SK-N-SH (cell line): Measurements from ENCODE around the gene ZNF804A. TPM values are rescaled to one million over a fixed set of nuclear protein-coding genes. Genes with fewer than 3 reads are reported as not detected.
"Not testable (repeated sequence)": the region's sequence is repeated elsewhere in the genome, so short reads cannot be mapped to it uniquely, and the experiment has no call there.

Experiments used
- CTCF ChIA-PET: fragments of 300-600, 350-600 bp; formaldehyde crosslinking; extraction: SDS; loops from one replicate; lab custom pipeline; 2021; lab: Yijun Ruan, JAX
- POLR2A ChIA-PET: fragments of 350-600 bp; sonication (Branson Sonifier 250); formaldehyde crosslinking; extraction: SDS; loops from one replicate; lab custom pipeline; 2020; ENCODE audit warnings: antibody characterized with exemption, inconsistent platforms; lab: Yijun Ruan, JAX
- DNase-seq: peaks from one replicate; pipeline ENCODE4 v3.0.0; 2012
- H2AFZ ChIP-seq: fragments of 200-600 bp; sonication (generic); 2 replicates; pipeline ENCODE4 v1.8.1; 2016; ENCODE audit warnings: antibody characterized with exemption, mild to moderate bottlenecking, low read depth
- H3F3A ChIP-seq: fragments of 200-600 bp; sonication (generic); replicated peaks from 2 replicates; pipeline ENCODE3; 2016; ENCODE audit warnings: antibody characterized with exemption, mild to moderate bottlenecking; ENCODE audit not compliant: insufficient read depth
- H3K27ac ChIP-seq, 2 experiments: fragments of 200-500 bp in 1 of 2; fragments of 200-600 bp in 1 of 2; sonication (Bioruptor generic) in 1 of 2; sonication (generic), shearing (Covaris generic) in 1 of 2; 2 replicates each; pipeline versions ENCODE4 v1.5.1 to v1.6.1; 2014 to 2016; ENCODE audit warnings: low read depth in 2 of 2, inconsistent platforms in 1 of 2, low read length in 1 of 2, mild to moderate bottlenecking in 1 of 2, mixed read lengths in 1 of 2
- H3K27me3 ChIP-seq: fragments of 200-600 bp; sonication (generic), shearing (Covaris generic); 2 replicates; pipeline ENCODE4 v1.6.1; 2016; ENCODE audit warnings: mixed run types; ENCODE audit not compliant: insufficient read depth
- H3K36me3 ChIP-seq, 2 experiments: fragments of 200-500 bp in 1 of 2; fragments of 200-600 bp in 1 of 2; sonication (Bioruptor generic) in 1 of 2; sonication (generic) in 1 of 2; replicated peaks in 1 of 2; 2 replicates each; pipeline versions ENCODE3 to v1.5.1; 2014 to 2016; ENCODE audit warnings: low read length in 1 of 2, mild to moderate bottlenecking in 1 of 2; ENCODE audit not compliant: insufficient read depth in 2 of 2, control insufficient read depth in 1 of 2
- H3K4me1 ChIP-seq, 2 experiments: fragments of 200-500 bp in 1 of 2; fragments of 200-600 bp in 1 of 2; sonication (Bioruptor generic) in 1 of 2; sonication (generic), shearing (Covaris generic) in 1 of 2; 2 replicates each; pipeline versions ENCODE4 v1.5.1 to v1.6.1; 2014 to 2016; ENCODE audit warnings: low read depth in 1 of 2, low read length in 1 of 2, mixed run types in 1 of 2; ENCODE audit not compliant: insufficient read depth in 2 of 2, control insufficient read depth in 1 of 2
- H3K4me2 ChIP-seq: fragments of 200-600 bp; sonication (generic), shearing (Covaris generic); 2 replicates; pipeline ENCODE4 v1.6.1; 2017; ENCODE audit warnings: mixed run types
- H3K4me3 ChIP-seq, 2 experiments: fragments of 200-500 bp in 1 of 2; fragments of 200-600 bp in 1 of 2; sonication (Bioruptor generic) in 1 of 2; sonication (generic), shearing (Covaris generic) in 1 of 2; 2 replicates each; pipeline versions ENCODE4 v1.5.1 to v1.8.1; 2014 to 2016; ENCODE audit warnings: low read depth in 2 of 2, inconsistent platforms in 1 of 2, low read length in 1 of 2, mild to moderate bottlenecking in 1 of 2, mixed read lengths in 1 of 2, moderate library complexity in 1 of 2
- H3K79me2 ChIP-seq: fragments of 200-600 bp; sonication (generic); 2 replicates; pipeline ENCODE4 v1.8.1; 2017; ENCODE audit warnings: mild to moderate bottlenecking; ENCODE audit not compliant: insufficient read depth
- H3K9ac ChIP-seq: fragments of 200-600 bp; sonication (generic); 2 replicates; pipeline ENCODE4 v1.6.1; 2017; ENCODE audit warnings: mixed run types
- H3K9me2 ChIP-seq: fragments of 200-600 bp; sonication (generic); 2 replicates; pipeline ENCODE4 v1.6.1; 2017; ENCODE audit warnings: mixed run types
- H3K9me3 ChIP-seq: fragments of 200-600 bp; sonication (generic); 2 replicates; pipeline ENCODE4 v1.6.1; 2017; ENCODE audit warnings: mixed run types, mild to moderate bottlenecking, moderate library complexity
- H4K20me1 ChIP-seq: fragments of 200-600 bp; sonication (generic); 2 replicates; pipeline ENCODE4 v1.6.1; 2017; ENCODE audit warnings: mild to moderate bottlenecking, mixed run types; ENCODE audit not compliant: insufficient read depth
- EZH2phosphoT487 ChIP-seq: fragments of 200-600 bp; sonication (generic); IDR thresholded peaks from 2 replicates; pipeline ENCODE4 v1.6.1; 2017; ENCODE audit warnings: low read depth, mixed run types, mild to moderate bottlenecking, antibody characterized with exemption, moderate library complexity, borderline replicate concordance
- FOSL2 ChIP-seq: IDR thresholded peaks from 2 replicates; pipeline ENCODE4 v1.4.0; 2012; ENCODE audit warnings: low read depth, mild to moderate bottlenecking, moderate library complexity, borderline replicate concordance
- FOXJ3 ChIP-seq: sonication (generic); formaldehyde crosslinking; IDR thresholded peaks from 2 replicates; pipeline ENCODE4 v1.5.1; 2020; ENCODE audit warnings: mild to moderate bottlenecking, missing genetic modification reagents
- FOXM1 ChIP-seq: IDR thresholded peaks from 2 replicates; pipeline ENCODE4 v1.4.0; 2012; ENCODE audit warnings: low read depth, mild to moderate bottlenecking
- GABPA ChIP-seq: IDR thresholded peaks from 2 replicates; pipeline ENCODE4 v1.4.0; 2012; ENCODE audit warnings: low read depth, mild to moderate bottlenecking
- MEF2A ChIP-seq: IDR thresholded peaks from 2 replicates; pipeline ENCODE4 v1.4.0; 2012; ENCODE audit warnings: low read depth, borderline replicate concordance
- MXI1 ChIP-seq: IDR thresholded peaks from 2 replicates; pipeline ENCODE4 v1.6.1; 2012; ENCODE audit warnings: mild to moderate bottlenecking, low read depth, low read length, improper control_type of control experiment
- NFIC ChIP-seq: IDR thresholded peaks from 2 replicates; pipeline ENCODE4 v1.4.0; 2012; ENCODE audit warnings: borderline replicate concordance
- RAD21 ChIP-seq: IDR thresholded peaks from 2 replicates; pipeline ENCODE4 v1.6.1; 2012; ENCODE audit warnings: mild to moderate bottlenecking, low read length
- REST ChIP-seq: IDR thresholded peaks from 2 replicates; pipeline ENCODE4 v1.6.1; 2012; ENCODE audit warnings: mild to moderate bottlenecking, low read depth, low read length, moderate library complexity
- SIN3A ChIP-seq: IDR thresholded peaks from 2 replicates; pipeline ENCODE4 v1.6.1; 2012; ENCODE audit warnings: low read depth, mild to moderate bottlenecking, low read length, moderate library complexity, borderline replicate concordance
- SMC3 ChIP-seq: IDR thresholded peaks from 2 replicates; pipeline ENCODE4 v1.6.1; 2012; ENCODE audit warnings: low read depth, low read length, improper control_type of control experiment
- ZBTB33 ChIP-seq: IDR thresholded peaks from 2 replicates; pipeline ENCODE4 v1.4.0; 2012; ENCODE audit warnings: low read depth, borderline replicate concordance
- WGBS: methylation state at CpG from one replicate; pipeline ENCODE4 v1.1.6; 2017; ENCODE audit warnings: low lambda C conversion rate; 5-methylcytosine and 5-hydroxymethylcytosine counted together
- polyA plus RNA-seq, 3 experiments: library from polyadenylated mRNA; depleted of rRNA; stranded (reverse); fragments of >200 nt; gene quantifications; 2 replicates each; pipeline ENCODE4 v1.2.3, GENCODE V29; 2012
- TF ChIP-seq, protein P1 (sequence below): IDR thresholded peaks from 2 replicates; pipeline ENCODE4 v1.4.0; 2012; ENCODE audit warnings: low read depth, borderline replicate concordance
- TF ChIP-seq, protein P2 (sequence below): IDR thresholded peaks from 2 replicates; pipeline ENCODE4; 2012

Gene ZNF804A
- polyA plus RNA-seq, 1 of the 3 experiments (the other 2 are of a cell fraction), result 0.02 TPM

DNA sequence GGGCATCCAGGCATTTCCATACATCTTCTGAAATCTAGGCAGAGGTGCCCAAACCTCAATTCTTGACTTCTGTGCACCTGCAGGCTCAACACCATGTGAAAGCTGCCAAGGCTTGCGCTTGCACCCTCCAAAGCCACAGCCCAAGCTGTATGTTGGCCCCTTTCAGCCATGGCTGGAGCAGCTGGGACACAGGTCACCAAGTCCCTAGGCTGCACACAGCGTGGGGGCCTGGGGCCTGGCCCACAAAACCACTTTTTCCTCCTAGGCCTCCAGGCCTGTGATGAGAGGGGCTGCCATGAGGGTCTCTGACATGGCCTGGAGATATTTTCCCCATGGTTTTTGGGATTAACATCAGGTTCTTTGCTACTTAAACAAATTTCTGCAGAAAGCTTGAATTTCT lies 288.3 kb downstream of the ZNF804A start:
- H3K9me3 ChIP-seq, H3K27ac ChIP-seq, CTCF ChIA-PET, H3K27me3 ChIP-seq, H3K36me3 ChIP-seq, H4K20me1 ChIP-seq, DNase-seq, POLR2A ChIA-PET, H3K79me2 ChIP-seq, H3K4me2 ChIP-seq, H3F3A ChIP-seq, H3K4me3 ChIP-seq, H2AFZ ChIP-seq, H3K9me2 ChIP-seq, H3K4me1 ChIP-seq, H3K9ac ChIP-seq: not testable (repeated sequence)
- 0% methylated on average over 1 of the region's 2 CpGs for WGBS

DNA sequence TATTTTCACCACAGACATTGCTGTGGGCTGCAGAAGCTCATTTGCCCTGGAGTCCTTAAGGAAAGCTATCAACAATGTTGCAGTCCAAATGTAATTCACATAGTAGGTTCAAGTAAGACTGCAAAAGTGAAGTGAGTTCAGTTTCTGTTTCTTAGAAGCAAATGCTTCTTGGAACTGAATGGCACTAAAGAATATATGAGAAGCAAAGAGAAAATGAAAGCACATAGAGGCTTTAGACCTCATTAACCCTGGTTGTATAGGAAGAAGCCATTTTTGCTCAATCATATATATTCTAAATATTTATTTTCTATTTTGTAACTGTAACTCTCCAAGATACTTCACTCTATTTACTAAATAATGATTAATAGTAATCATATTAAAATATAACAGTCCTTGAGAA lies 292.0 kb downstream of the ZNF804A start:
- no peaks in the 10 kb centered on the region for H3K79me2 ChIP-seq
- ChIA-PET CTCF (no interaction called here), POLR2A (no interaction called here)
- H3K27ac ChIP-seq, result no peak overlapping the region
- H3K4me1 ChIP-seq, result no peaks in the 10 kb centered on the region; a peak in 1 of 4 replicates
- H3K36me3 ChIP-seq, result no peaks in the 10 kb centered on the region
- DNase-seq, result no peak
- H3K9ac ChIP-seq, result no peak overlapping the region
- no peaks in the 10 kb centered on the region for H3K9me2 ChIP-seq
- H3F3A ChIP-seq, result no peaks in the 10 kb centered on the region
- H3K4me2 ChIP-seq, result no peak overlapping the region
- H2AFZ ChIP-seq, result no peak overlapping the region
- H3K9me3 ChIP-seq, result no peaks in the 10 kb centered on the region
- no peak overlapping the region for H3K4me3 ChIP-seq
- no peaks in the 10 kb centered on the region for H3K27me3 ChIP-seq
- TF ChIP-seq FOXM1, result no peak
- TF ChIP-seq MXI1, result no peak
- no peak for TF ChIP-seq SIN3A
- no peak for TF ChIP-seq GABPA
- TF ChIP-seq MEF2A, result no peak
- TF ChIP-seq REST, result no peak
- TF ChIP-seq, protein P1, sequence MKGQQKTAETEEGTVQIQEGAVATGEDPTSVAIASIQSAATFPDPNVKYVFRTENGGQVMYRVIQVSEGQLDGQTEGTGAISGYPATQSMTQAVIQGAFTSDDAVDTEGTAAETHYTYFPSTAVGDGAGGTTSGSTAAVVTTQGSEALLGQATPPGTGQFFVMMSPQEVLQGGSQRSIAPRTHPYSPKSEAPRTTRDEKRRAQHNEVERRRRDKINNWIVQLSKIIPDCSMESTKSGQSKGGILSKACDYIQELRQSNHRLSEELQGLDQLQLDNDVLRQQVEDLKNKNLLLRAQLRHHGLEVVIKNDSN, result no peak
- TF ChIP-seq FOXJ3 (CRISPR knock-in tag), result no peak
- TF ChIP-seq RAD21, result no peak
- TF ChIP-seq, protein P2, sequence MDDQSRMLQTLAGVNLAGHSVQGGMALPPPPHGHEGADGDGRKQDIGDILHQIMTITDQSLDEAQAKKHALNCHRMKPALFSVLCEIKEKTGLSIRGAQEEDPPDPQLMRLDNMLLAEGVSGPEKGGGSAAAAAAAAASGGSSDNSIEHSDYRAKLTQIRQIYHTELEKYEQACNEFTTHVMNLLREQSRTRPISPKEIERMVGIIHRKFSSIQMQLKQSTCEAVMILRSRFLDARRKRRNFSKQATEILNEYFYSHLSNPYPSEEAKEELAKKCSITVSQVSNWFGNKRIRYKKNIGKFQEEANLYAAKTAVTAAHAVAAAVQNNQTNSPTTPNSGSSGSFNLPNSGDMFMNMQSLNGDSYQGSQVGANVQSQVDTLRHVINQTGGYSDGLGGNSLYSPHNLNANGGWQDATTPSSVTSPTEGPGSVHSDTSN, result no peak
- TF ChIP-seq ZBTB33, result no peak
- no peak for TF ChIP-seq EZH2phosphoT487
- no peak for TF ChIP-seq FOSL2
- no peak for TF ChIP-seq NFIC
- no peak for TF ChIP-seq SMC3
- H4K20me1 ChIP-seq, result no peaks in the 10 kb centered on the region
